Measurements from ENCODE around the gene METRN. TPM values are rescaled to one million over a fixed set of nuclear protein-coding genes. Genes with fewer than 3 reads are reported as not detected.

Gene METRN
- total RNA-seq, 4 donors from 2014 or later, result 56.5 to 143 (median 78.0) TPM

DNA sequence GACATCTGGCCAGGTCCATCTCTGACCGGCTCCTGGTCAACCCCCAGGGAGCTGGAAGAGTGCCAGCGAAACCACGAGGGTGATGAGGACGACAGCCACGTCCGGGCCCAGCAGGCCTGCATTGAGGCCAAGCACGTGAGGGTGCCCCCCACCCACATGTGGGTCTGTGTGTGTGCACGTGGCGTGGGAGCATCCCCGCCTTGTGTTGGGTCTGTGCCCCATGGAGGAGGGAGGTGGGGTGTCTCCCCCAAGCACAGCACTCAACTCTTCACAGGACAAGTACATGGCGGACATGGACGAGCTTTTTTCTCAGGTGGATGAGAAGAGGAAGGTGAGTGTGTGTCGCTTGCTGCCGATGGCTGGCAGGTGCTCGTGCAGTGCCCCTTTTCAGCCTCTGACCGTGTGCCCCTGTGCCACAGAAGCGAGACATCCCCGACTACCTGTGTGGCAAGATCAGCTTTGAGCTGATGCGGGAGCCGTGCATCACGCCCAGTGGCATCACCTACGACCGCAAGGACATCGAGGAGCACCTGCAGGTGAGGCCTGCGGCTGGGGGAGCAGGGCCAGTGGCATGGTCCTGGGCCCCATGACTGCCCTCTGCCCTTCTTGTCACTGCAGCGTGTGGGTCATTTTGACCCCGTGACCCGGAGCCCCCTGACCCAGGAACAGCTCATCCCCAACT lies 33.0 kb upstream of the METRN start:
- Histone ChIP-seq H3K36me3 (peaks cover 21 to 40% (median 30%) of the 10 kb centered on the region in 4 donors), H3K27ac (replicated peaks in 1 of 4) (peak overlapping the region in 1 of 4 donors; percentile 93), H3K27me3 (no peaks in the 10 kb centered on the region), H3K4me3 (peak overlapping the region; percentile 4 to 98 (median 96)), H3K9me3 (no peaks in the 10 kb centered on the region), H3K4me1 (peaks cover 55 to 71% (median 64%) of the 10 kb centered on the region in 4 donors)
- DNase-seq (ENCODE audit: extremely low spot score), result no peak
- intact Hi-C loops (cut with DNase I), result no loop called here
- WGBS, result 71% methylated on average over 11 of the region's 28 CpGs
- TF ChIP-seq POLR2AphosphoS5 (IDR thresholded peaks at IDR 0.05), result no peak
- TF ChIP-seq POLR2A (IDR thresholded peaks at IDR 0.05; ENCODE audit: low read depth), result no peak
- TF ChIP-seq EP300 (IDR thresholded peaks at IDR 0.05), result no peak
- TF ChIP-seq, protein P1, sequence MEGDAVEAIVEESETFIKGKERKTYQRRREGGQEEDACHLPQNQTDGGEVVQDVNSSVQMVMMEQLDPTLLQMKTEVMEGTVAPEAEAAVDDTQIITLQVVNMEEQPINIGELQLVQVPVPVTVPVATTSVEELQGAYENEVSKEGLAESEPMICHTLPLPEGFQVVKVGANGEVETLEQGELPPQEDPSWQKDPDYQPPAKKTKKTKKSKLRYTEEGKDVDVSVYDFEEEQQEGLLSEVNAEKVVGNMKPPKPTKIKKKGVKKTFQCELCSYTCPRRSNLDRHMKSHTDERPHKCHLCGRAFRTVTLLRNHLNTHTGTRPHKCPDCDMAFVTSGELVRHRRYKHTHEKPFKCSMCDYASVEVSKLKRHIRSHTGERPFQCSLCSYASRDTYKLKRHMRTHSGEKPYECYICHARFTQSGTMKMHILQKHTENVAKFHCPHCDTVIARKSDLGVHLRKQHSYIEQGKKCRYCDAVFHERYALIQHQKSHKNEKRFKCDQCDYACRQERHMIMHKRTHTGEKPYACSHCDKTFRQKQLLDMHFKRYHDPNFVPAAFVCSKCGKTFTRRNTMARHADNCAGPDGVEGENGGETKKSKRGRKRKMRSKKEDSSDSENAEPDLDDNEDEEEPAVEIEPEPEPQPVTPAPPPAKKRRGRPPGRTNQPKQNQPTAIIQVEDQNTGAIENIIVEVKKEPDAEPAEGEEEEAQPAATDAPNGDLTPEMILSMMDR (IDR thresholded peaks at IDR 0.05), result no peak

DNA sequence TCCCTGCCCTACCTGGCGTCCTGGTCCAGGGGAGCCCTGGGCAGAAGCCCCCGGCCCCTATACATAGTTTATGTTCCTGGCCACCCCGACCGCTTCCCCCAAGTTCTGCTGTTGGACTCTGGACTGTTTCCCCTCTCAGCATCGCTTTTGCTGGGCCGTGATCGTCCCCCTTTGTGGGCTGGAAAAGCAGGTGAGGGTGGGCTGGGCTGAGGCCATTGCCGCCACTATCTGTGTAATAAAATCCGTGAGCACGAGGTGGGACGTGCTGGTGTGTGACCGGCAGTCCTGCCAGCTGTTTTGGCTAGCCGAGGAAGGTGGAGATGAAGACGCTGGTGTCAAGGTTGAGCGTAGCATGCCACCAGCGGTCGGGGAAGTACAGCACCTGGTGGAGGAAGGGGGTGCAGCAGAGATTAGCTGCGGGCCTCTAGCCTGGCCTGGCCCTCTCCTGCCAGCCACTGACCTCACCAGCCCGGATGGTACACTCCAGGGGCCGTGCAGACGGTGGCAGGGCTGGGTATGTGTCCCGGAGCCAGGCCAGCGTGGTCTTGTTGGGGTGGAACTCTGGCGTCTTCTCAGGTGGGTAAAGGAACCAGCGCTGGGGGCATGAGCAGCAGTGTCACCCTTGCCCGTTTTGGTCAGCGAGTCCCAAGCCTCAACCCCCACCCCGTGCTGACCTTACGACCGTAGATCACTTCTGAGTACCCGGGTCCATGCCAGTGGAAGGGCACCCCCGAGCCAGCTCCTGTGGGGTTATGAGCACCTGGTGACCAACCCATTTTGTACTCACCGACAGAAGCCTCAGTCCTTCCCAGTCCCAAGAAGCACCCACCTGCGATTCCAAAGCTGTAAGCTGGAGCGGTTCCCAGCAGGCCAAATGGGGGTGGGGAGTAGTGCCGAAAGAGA lies 32.2 kb upstream of the METRN start:
- Histone ChIP-seq H3K27me3 (no peaks in the 10 kb centered on the region), H3K36me3 (peaks cover 21 to 49% (median 39%) of the 10 kb centered on the region in 4 donors), H3K9me3 (no peaks in the 10 kb centered on the region), H3K4me1 (peaks cover 55 to 78% (median 64%) of the 10 kb centered on the region in 4 donors), H3K27ac (replicated peaks in 1 of 4) (peak overlapping the region in 1 of 4 donors; percentile 87), H3K4me3 (peak overlapping the region in 3 of 4 donors; percentile 72 to 80 (median 80))
- no peak for DNase-seq (ENCODE audit: extremely low spot score)
- intact Hi-C loops (cut with DNase I), result no loop called here
- 82% methylated on average over 21 of the region's 36 CpGs for WGBS
- TF ChIP-seq, protein P1 (IDR thresholded peaks at IDR 0.05), result no peak
- TF ChIP-seq POLR2AphosphoS5 (IDR thresholded peaks at IDR 0.05) (no peak), EP300 (IDR thresholded peaks at IDR 0.05) (no peak), POLR2A (IDR thresholded peaks at IDR 0.05; ENCODE audit: low read depth) (no peak)

DNA sequence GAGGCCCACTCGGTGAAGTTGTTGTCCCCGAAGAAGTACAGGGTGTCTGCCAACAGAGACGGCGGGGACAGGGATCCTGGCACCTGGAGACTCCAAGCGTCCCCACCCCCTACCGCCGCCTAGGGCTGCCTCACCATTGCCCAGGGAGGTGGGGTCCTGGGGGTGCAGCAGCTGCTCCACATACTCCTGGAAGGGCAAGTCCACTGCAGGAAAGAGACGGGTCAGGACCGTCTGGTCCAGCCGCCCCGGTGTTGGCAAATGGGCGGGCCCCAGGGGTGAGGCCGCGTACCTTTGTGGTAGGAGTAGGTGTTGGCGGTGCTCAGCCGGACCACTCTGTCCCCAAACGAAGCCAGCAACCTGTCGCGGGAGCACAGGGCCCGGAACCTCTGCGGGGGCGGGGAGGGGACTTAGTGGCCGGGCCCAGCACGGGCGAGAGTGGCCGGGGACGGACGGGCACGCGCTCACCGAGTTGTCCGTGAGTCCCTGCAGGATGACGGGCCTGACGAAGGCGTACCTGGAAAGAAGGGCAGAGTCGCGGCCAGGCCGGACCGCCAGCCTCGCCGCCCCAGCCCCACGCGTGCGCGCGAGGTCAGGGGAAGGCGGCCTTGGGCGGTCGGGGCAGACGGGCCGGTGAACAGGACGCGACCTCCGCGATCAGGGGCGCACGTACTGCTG lies 31.4 kb upstream of the METRN start:
- 28% methylated on average over 25 of the region's 57 CpGs for WGBS

More for the DNA sequence above, 31.4 kb upstream of the METRN start:
- Histone ChIP-seq H3K4me1 (peaks cover 59 to 86% (median 69%) of the 10 kb centered on the region in 4 donors), H3K27ac (replicated peaks in 1 of 4) (peak overlapping the region; percentile 73 to 87 (median 80)), H3K9me3 (no peaks in the 10 kb centered on the region), H3K27me3 (no peaks in the 10 kb centered on the region), H3K4me3 (peak overlapping the region; percentile 72 to 80 (median 79)), H3K36me3 (peaks cover 21 to 52% (median 40%) of the 10 kb centered on the region in 4 donors)
- intact Hi-C loops (cut with DNase I), result no loop called here
- no peak for DNase-seq (ENCODE audit: extremely low spot score)
- no peak for TF ChIP-seq POLR2A (IDR thresholded peaks at IDR 0.05; ENCODE audit: low read depth)
- TF ChIP-seq, protein P1 (IDR thresholded peaks at IDR 0.05), result no peak
- TF ChIP-seq POLR2AphosphoS5 (IDR thresholded peaks at IDR 0.05), result no peak
- no peak for TF ChIP-seq EP300 (IDR thresholded peaks at IDR 0.05)

All from esophagus muscularis mucosa (tissue), 4 donors.